ENCODE results near the gene CLMN. TPM values are rescaled to one million over a fixed set of nuclear protein-coding genes. Genes with fewer than 3 reads are reported as not detected.

CLMN gene
- total and polyA plus RNA-seq, 2 of the 13 experiments (the other 11 are each of a cell fraction or from before 2014, with no cell fraction given): 15.1 to 16.7 TPM

DNA sequence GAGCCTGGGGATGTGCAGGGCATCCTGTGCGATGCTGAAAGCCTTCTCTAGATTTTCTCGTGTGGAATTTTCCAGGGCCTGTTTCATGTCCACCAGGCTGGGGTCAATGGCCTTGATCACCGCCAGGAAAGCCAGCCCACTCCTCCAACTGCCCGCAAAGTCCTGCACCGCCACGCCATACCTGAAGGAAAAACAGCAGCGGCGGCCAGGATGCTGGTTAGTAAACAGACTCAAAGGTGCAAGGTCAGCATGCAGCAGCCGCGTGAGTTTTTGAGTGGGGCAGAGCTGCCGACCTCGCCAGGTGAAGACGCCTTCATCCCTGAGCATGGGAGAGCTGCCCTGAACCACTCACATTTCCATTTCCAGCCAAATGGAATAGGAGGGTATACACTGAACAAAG lies 109.0 kb downstream of the CLMN start:
- ATAC-seq (peak; percentile 62), DNase-seq (ENCODE audit: low spot score) (peak; percentile 26), FAIRE-seq (no peak)
- BruUV-seq (replicated peaks): no TSS peak
- Histone ChIP-seq H3K79me2 (ENCODE audit: insufficient read depth, low read length) (no peaks in the 10 kb centered on the region), H3K9me3 (ENCODE audit: low read length) (no peaks in the 10 kb centered on the region), H3K9ac (ENCODE audit: insufficient read depth, low read depth, low read length) (no peak overlapping the region), H3K4me1 (ENCODE audit: insufficient read depth, low read length) (peaks cover 25% of the 10 kb centered on the region), H3K4me3 (replicated peaks in 1 of 3; ENCODE audit: insufficient read depth in 1 of 3, low read depth in 2 of 3, low read length in 3 of 3) (no peak overlapping the region), H3K36me3 (replicated peaks in 1 of 2; ENCODE audit: control insufficient read depth in 1 of 2, insufficient read depth in 2 of 2, low read length in 2 of 2) (peaks cover 0 to 9% of the 10 kb centered on the region in 2 experiments; a peak in 1 of 5 replicates), H3K4me2 (ENCODE audit: low read depth, low read length) (no peak overlapping the region), H3K27ac (ENCODE audit: extremely low read length, insufficient read depth, low read length) (no peak overlapping the region), H2AFZ (ENCODE audit: low read length) (no peak overlapping the region), H4K20me1 (ENCODE audit: insufficient read depth, low read length) (no peaks in the 10 kb centered on the region), H3K27me3 (ENCODE audit: control insufficient read depth in 1 of 2, insufficient read depth in 2 of 2, low read length in 2 of 2) (no peaks in the 10 kb centered on the region)
- ChIA-PET CTCF (ENCODE audit: low intra/inter-chr PET ratio, low total read pairs) (no interaction called here), POLR2A (no interaction called here)
- WGBS (ENCODE audit: low lambda C conversion rate): 59% methylated on average over 10 of the region's 13 CpGs
- intact Hi-C loops (cut with micrococcal nuclease; ENCODE audit: unreplicated experiment) (no loop called here), in situ Hi-C loops (cut with HindIII; ENCODE audit: extremely low pct_ligation_motif_present, low pct_unique_long_range_greater_than_20kb) (no loop called here)
- TF ChIP-seq SAP130 (CRISPR knock-in tag; IDR thresholded peaks at IDR 0.05; ENCODE audit: low read depth) (peak; percentile 26; the same call in 1 of the 2 replicates), ZNF317 (CRISPR knock-in tag; IDR thresholded peaks at IDR 0.05) (0 out of 2 replicates have a peak, but pooled peaks have one; percentile 41), TBX2 (CRISPR knock-in tag; IDR thresholded peaks at IDR 0.05; ENCODE audit: borderline replicate concordance) (0 out of 2 replicates have a peak, but pooled peaks have one; percentile 30), ZNF768 (CRISPR knock-in tag; IDR thresholded peaks at IDR 0.05) (peak; percentile 14; the same call in 1 of the 2 replicates), ZMYM4 (CRISPR knock-in tag; IDR thresholded peaks at IDR 0.05) (peak; percentile 94), HMG20A (CRISPR knock-in tag; IDR thresholded peaks at IDR 0.05; ENCODE audit: borderline replicate concordance) (0 out of 2 replicates have a peak, but pooled peaks have one; percentile 21), ZBTB38 (CRISPR knock-in tag; IDR thresholded peaks at IDR 0.05) (peak; percentile 90), YY1 (IDR thresholded peaks at IDR 0.05; ENCODE audit: insufficient read depth, insufficient replicate concordance, low read depth, low read length) (no peak), KAT8 (CRISPR knock-in tag; IDR thresholded peaks at IDR 0.05) (0 out of 2 replicates have a peak, but pooled peaks have one; percentile 17), ZBTB7A (CRISPR knock-in tag; IDR thresholded peaks at IDR 0.05) (peak; percentile 27; the same call in 1 of the 2 replicates), RXRB (CRISPR knock-in tag; IDR thresholded peaks at IDR 0.05; ENCODE audit: borderline replicate concordance) (peak; percentile 82), SOX6 (IDR thresholded peaks at IDR 0.05) (no peak), SOX6 (CRISPR knock-in tag; IDR thresholded peaks at IDR 0.05) (peak; percentile 51; the same call in 1 of the 2 replicates), PHF21A (CRISPR knock-in tag; IDR thresholded peaks at IDR 0.05) (0 out of 2 replicates have a peak, but pooled peaks have one; percentile 37), IRX3 (CRISPR knock-in tag; IDR thresholded peaks at IDR 0.05; ENCODE audit: borderline replicate concordance, low read depth) (no peak)
- TF ChIP-seq, protein P1, sequence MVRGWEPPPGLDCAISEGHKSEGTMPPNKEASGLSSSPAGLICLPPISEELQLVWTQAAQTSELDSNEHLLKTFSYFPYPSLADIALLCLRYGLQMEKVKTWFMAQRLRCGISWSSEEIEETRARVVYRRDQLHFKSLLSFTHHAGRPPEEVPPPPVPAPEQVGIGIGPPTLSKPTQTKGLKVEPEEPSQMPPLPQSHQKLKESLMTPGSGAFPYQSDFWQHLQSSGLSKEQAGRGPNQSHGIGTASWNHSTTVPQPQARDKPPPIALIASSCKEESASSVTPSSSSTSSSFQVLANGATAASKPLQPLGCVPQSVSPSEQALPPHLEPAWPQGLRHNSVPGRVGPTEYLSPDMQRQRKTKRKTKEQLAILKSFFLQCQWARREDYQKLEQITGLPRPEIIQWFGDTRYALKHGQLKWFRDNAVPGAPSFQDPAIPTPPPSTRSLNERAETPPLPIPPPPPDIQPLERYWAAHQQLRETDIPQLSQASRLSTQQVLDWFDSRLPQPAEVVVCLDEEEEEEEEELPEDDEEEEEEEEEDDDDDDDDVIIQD (CRISPR knock-in tag; IDR thresholded peaks at IDR 0.05; ENCODE audit: low read depth): peak; percentile 59; the same call in 1 of the 2 replicates
- TF ChIP-seq, protein P2, sequence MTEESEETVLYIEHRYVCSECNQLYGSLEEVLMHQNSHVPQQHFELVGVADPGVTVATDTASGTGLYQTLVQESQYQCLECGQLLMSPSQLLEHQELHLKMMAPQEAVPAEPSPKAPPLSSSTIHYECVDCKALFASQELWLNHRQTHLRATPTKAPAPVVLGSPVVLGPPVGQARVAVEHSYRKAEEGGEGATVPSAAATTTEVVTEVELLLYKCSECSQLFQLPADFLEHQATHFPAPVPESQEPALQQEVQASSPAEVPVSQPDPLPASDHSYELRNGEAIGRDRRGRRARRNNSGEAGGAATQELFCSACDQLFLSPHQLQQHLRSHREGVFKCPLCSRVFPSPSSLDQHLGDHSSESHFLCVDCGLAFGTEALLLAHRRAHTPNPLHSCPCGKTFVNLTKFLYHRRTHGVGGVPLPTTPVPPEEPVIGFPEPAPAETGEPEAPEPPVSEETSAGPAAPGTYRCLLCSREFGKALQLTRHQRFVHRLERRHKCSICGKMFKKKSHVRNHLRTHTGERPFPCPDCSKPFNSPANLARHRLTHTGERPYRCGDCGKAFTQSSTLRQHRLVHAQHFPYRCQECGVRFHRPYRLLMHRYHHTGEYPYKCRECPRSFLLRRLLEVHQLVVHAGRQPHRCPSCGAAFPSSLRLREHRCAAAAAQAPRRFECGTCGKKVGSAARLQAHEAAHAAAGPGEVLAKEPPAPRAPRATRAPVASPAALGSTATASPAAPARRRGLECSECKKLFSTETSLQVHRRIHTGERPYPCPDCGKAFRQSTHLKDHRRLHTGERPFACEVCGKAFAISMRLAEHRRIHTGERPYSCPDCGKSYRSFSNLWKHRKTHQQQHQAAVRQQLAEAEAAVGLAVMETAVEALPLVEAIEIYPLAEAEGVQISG (CRISPR knock-in tag; IDR thresholded peaks at IDR 0.05): peak; percentile 25; the same call in 1 of the 2 replicates
- TF ChIP-seq, protein P3, sequence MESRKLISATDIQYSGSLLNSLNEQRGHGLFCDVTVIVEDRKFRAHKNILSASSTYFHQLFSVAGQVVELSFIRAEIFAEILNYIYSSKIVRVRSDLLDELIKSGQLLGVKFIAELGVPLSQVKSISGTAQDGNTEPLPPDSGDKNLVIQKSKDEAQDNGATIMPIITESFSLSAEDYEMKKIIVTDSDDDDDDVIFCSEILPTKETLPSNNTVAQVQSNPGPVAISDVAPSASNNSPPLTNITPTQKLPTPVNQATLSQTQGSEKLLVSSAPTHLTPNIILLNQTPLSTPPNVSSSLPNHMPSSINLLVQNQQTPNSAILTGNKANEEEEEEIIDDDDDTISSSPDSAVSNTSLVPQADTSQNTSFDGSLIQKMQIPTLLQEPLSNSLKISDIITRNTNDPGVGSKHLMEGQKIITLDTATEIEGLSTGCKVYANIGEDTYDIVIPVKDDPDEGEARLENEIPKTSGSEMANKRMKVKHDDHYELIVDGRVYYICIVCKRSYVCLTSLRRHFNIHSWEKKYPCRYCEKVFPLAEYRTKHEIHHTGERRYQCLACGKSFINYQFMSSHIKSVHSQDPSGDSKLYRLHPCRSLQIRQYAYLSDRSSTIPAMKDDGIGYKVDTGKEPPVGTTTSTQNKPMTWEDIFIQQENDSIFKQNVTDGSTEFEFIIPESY (CRISPR knock-in tag; IDR thresholded peaks at IDR 0.05): peak; percentile 97
- TF ChIP-seq, protein P4, sequence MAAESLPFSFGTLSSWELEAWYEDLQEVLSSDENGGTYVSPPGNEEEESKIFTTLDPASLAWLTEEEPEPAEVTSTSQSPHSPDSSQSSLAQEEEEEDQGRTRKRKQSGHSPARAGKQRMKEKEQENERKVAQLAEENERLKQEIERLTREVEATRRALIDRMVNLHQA (CRISPR knock-in tag; IDR thresholded peaks at IDR 0.05): no peak

Data from HepG2 (cell line).